HCT116 (cell line): ENCODE measurements around the gene ZNF780B. TPM values are rescaled to one million over a fixed set of nuclear protein-coding genes. Genes with fewer than 3 reads are reported as not detected.

Experiments used
- ATAC-seq: fragments of 200-7000 bp; cut with Tn5 transposase; 2 replicates; pipeline ENCODE4 v1.9.1; 2020; ENCODE audit warnings: mild to moderate bottlenecking, moderate library complexity
- BruUV-seq: library from RNA; stranded (reverse); fragments of 400-500 nt; replicated peaks from 2 replicates; lab custom pipeline; 2021; lab: Mats Ljungman, UMichigan
- CTCF ChIA-PET: fragments of 300-600 bp; sonication (Branson Sonifier 250); formaldehyde crosslinking; loops from one replicate; lab custom pipeline; 2021; ENCODE audit warnings: antibody characterized with exemption; lab: Charles Lee
- POLR2A ChIA-PET: fragments of 300-600, 350-600 bp; sonication (Branson Sonifier 250); formaldehyde crosslinking; loops from one replicate; lab custom pipeline; 2021; ENCODE audit warnings: antibody characterized with exemption; lab: Charles Lee
- RAD21 ChIA-PET, 2 experiments: fragments of 300-600 bp; sonication (Branson Sonifier 250); formaldehyde crosslinking; loops; one replicate each; lab custom pipeline; 2023; ENCODE audit warnings: low total read pairs in 2 of 2; ENCODE audit not compliant: uncharacterized antibody in 2 of 2, unreplicated experiment in 2 of 2, low non-redundant PET in 1 of 2; lab: Charles Lee
- DNase-seq: peaks from one replicate; pipeline ENCODE4 v3.0.0-alpha.2; 2010; ENCODE audit warnings: low read depth, low spot score
- H2AFZ ChIP-seq: fragments of 200-600 bp; shearing (Covaris generic), sonication (generic); 2 replicates; pipeline ENCODE4 v1.6.1; 2017; ENCODE audit warnings: low read depth, mixed run types, mixed read lengths, antibody characterized with exemption, low read length; ENCODE audit not compliant: poor library complexity, severe bottlenecking
- H3K27ac ChIP-seq: 2 replicates; pipeline ENCODE4 v1.5.1; 2012; ENCODE audit warnings: low read depth, low read length
- H3K27me3 ChIP-seq: fragments of 200-600 bp; sonication (generic); 2 replicates; pipeline ENCODE4 v1.6.1; 2016; ENCODE audit warnings: mixed run types, low read length, mixed read lengths; ENCODE audit not compliant: insufficient read depth
- H3K36me3 ChIP-seq, 2 experiments: fragments of 200-500 bp in 1 of 2; fragments of 200-600 bp in 1 of 2; sonication (Bioruptor generic) in 1 of 2; sonication (generic) in 1 of 2; 2 replicates each; pipeline versions ENCODE4 v1.5.1 to v1.6.1; 2014 to 2016; ENCODE audit warnings: low read length in 2 of 2, inconsistent platforms in 1 of 2, mixed read lengths in 1 of 2, mixed run types in 1 of 2; ENCODE audit not compliant: insufficient read depth in 2 of 2, control insufficient read depth in 1 of 2
- H3K4me1 ChIP-seq, 2 experiments: fragments of 200-600 bp in 1 of 2; sonication (generic) in 1 of 2; 2 replicates each; pipeline versions ENCODE4 v1.5.1 to v1.6.1; 2012 to 2017; ENCODE audit warnings: low read length in 2 of 2, inconsistent platforms in 1 of 2, mild to moderate bottlenecking in 1 of 2, mixed read lengths in 1 of 2, mixed run types in 1 of 2, moderate library complexity in 1 of 2; ENCODE audit not compliant: insufficient read depth in 2 of 2, control insufficient read depth in 1 of 2
- H3K4me2 ChIP-seq: fragments of 200-600 bp; sonication (generic); 2 replicates; pipeline ENCODE4 v1.6.1; 2017; ENCODE audit warnings: mixed run types, low read length, mixed read lengths
- H3K4me3 ChIP-seq, 2 experiments: fragments of 200-600 bp in 1 of 2; sonication (generic) in 1 of 2; replicated peaks in 1 of 2; 2 replicates each; pipeline ENCODE4 v1.5.1; 2011 to 2016; ENCODE audit warnings: low read length in 2 of 2, control low read depth in 1 of 2, low read depth in 1 of 2, mild to moderate bottlenecking in 1 of 2, mixed read lengths in 1 of 2, mixed run types in 1 of 2
- H3K79me2 ChIP-seq: fragments of 200-600 bp; sonication (generic); 2 replicates; pipeline ENCODE4 v1.6.1; 2017; ENCODE audit warnings: mild to moderate bottlenecking, mixed run types, low read length, moderate library complexity, mixed read lengths; ENCODE audit not compliant: insufficient read depth
- H3K9ac ChIP-seq: fragments of 200-600 bp; sonication (generic); 2 replicates; pipeline ENCODE4 v1.6.1; 2016; ENCODE audit warnings: low read length, mixed read lengths
- H3K9me2 ChIP-seq: fragments of 200-600 bp; sonication (generic), shearing (Covaris generic); 2 replicates; pipeline ENCODE4 v1.6.1; 2017; ENCODE audit warnings: mixed run types, mild to moderate bottlenecking, moderate library complexity; ENCODE audit not compliant: insufficient read depth
- H3K9me3 ChIP-seq, 2 experiments: fragments of 200-500 bp in 1 of 2; fragments of 200-600 bp in 1 of 2; sonication (Bioruptor generic) in 1 of 2; sonication (generic) in 1 of 2; 2 replicates each; pipeline ENCODE4 v1.6.1; 2014 to 2017; ENCODE audit warnings: low read length in 2 of 2, mixed read lengths in 2 of 2, inconsistent platforms in 1 of 2, low read depth in 1 of 2, mild to moderate bottlenecking in 1 of 2, mixed run types in 1 of 2, moderate library complexity in 1 of 2; ENCODE audit not compliant: control insufficient read depth in 1 of 2, insufficient read depth in 1 of 2
- H4K20me1 ChIP-seq: fragments of 200-600 bp; sonication (generic), shearing (Covaris generic); 2 replicates; pipeline ENCODE4 v1.6.1; 2017; ENCODE audit warnings: mixed run types, mild to moderate bottlenecking, moderate library complexity; ENCODE audit not compliant: insufficient read depth
- CBX3 ChIP-seq: IDR thresholded peaks from 2 replicates; pipeline ENCODE4 v1.6.1; 2012; ENCODE audit warnings: low read depth
- EGR1 ChIP-seq: IDR thresholded peaks from 2 replicates; pipeline ENCODE4 v1.6.1; 2012; ENCODE audit warnings: low read depth
- ELF1 ChIP-seq: IDR thresholded peaks from 2 replicates; pipeline ENCODE4 v1.6.1; 2012; ENCODE audit warnings: low read depth, borderline replicate concordance
- EZH2 ChIP-seq: fragments of 200-600 bp; sonication (generic); IDR thresholded peaks from 2 replicates; pipeline ENCODE4 v1.6.1; 2017; ENCODE audit warnings: antibody characterized with exemption, mixed run types
- EZH2phosphoT487 ChIP-seq: fragments of 200-600 bp; IDR thresholded peaks from 2 replicates; pipeline ENCODE4 v1.6.1; 2018; ENCODE audit warnings: antibody characterized with exemption, borderline replicate concordance
- SRF ChIP-seq: IDR thresholded peaks from 2 replicates; pipeline ENCODE4 v1.6.1; 2012; ENCODE audit warnings: low read depth
- YY1 ChIP-seq: IDR thresholded peaks from 2 replicates; pipeline ENCODE4 v1.6.1; 2011; ENCODE audit warnings: low read length, low read depth, moderate library complexity, mild to moderate bottlenecking; ENCODE audit not compliant: insufficient replicate concordance; ENCODE audit errors: extremely low read depth
- ZFX ChIP-seq: fragments of 450-650 bp; IDR thresholded peaks from 2 replicates; pipeline ENCODE4 v1.6.1; 2017
- ZNF274 ChIP-seq: fragments of 200-500 bp; sonication (Bioruptor generic); IDR thresholded peaks from 2 replicates; pipeline ENCODE4 v1.6.1; 2014; ENCODE audit warnings: mild to moderate bottlenecking, low read depth, low read length, inconsistent platforms
- intact Hi-C: fragments of 100-400 bp; cut with micrococcal nuclease; formaldehyde crosslinking; loops from 2 replicates; pipeline ENCODE4 v1.10.0; 2022
- total RNA-seq: library from RNA; stranded (reverse); gene quantifications from one replicate; pipeline ENCODE4 v1.2.1, GENCODE V29; 2021; ENCODE audit not compliant: unreplicated experiment
- TF ChIP-seq, protein P1 (sequence below), 3 experiments: fragments of 200-600 bp in 1 of 3; sonication (generic) in 1 of 3; IDR thresholded peaks in 2 of 3; conservative IDR thresholded peaks in 1 of 3; 2 replicates each; pipeline ENCODE4 v1.5.1; 2012 to 2017; ENCODE audit warnings: low read depth in 2 of 3, low read length in 2 of 3, antibody characterized with exemption in 1 of 3, borderline replicate concordance in 1 of 3, control low read depth in 1 of 3, mild to moderate bottlenecking in 1 of 3, mixed read lengths in 1 of 3, mixed run types in 1 of 3, moderate library complexity in 1 of 3; ENCODE audit not compliant: insufficient read depth in 1 of 3
- TF ChIP-seq, protein P2 (sequence below): IDR thresholded peaks from 2 replicates; pipeline ENCODE4 v1.6.1; 2012; ENCODE audit warnings: low read depth
- TF ChIP-seq, protein P3 (sequence below): IDR thresholded peaks from 2 replicates; pipeline ENCODE4 v1.6.1; 2012

The ZNF780B gene
- total RNA-seq, 1 experiment from 2014 or later, result 10.5 TPM

GRCh38 chr19:40009674-40010073 is 46.4 kb downstream of the ZNF780B start:
- H3K4me2 ChIP-seq, result no peak overlapping the region
- RAD21 ChIA-PET, result no interaction called here
- H3K4me1 ChIP-seq, result peaks cover 0 to 3% of the 10 kb centered on the region in 2 experiments; a peak in 1 of 4 replicates
- no peak overlapping the region for H3K9ac ChIP-seq
- BruUV-seq, result no TSS peak
- H3K36me3 ChIP-seq, result no peaks in the 10 kb centered on the region; a peak in 1 of 4 replicates
- no peak for DNase-seq
- TF ChIP-seq CBX3, result no peak
- no peak for TF ChIP-seq EGR1
- no peak for TF ChIP-seq EZH2phosphoT487
- no peak for TF ChIP-seq YY1
- TF ChIP-seq, protein P1, sequence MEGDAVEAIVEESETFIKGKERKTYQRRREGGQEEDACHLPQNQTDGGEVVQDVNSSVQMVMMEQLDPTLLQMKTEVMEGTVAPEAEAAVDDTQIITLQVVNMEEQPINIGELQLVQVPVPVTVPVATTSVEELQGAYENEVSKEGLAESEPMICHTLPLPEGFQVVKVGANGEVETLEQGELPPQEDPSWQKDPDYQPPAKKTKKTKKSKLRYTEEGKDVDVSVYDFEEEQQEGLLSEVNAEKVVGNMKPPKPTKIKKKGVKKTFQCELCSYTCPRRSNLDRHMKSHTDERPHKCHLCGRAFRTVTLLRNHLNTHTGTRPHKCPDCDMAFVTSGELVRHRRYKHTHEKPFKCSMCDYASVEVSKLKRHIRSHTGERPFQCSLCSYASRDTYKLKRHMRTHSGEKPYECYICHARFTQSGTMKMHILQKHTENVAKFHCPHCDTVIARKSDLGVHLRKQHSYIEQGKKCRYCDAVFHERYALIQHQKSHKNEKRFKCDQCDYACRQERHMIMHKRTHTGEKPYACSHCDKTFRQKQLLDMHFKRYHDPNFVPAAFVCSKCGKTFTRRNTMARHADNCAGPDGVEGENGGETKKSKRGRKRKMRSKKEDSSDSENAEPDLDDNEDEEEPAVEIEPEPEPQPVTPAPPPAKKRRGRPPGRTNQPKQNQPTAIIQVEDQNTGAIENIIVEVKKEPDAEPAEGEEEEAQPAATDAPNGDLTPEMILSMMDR (IDR thresholded peaks at IDR 0.05 in 2 of 3, conservative IDR thresholded peaks at IDR 0.05 in 1 of 3; ENCODE audit: borderline replicate concordance in 1 of 3, insufficient read depth in 1 of 3, low read depth in 2 of 3, low read length in 2 of 3), result no peak
- no peak for TF ChIP-seq ELF1
- TF ChIP-seq SRF, result no peak
- no peak for TF ChIP-seq ZNF274
- no peak for TF ChIP-seq ZFX
- no peak for TF ChIP-seq EZH2
- TF ChIP-seq, protein P2, sequence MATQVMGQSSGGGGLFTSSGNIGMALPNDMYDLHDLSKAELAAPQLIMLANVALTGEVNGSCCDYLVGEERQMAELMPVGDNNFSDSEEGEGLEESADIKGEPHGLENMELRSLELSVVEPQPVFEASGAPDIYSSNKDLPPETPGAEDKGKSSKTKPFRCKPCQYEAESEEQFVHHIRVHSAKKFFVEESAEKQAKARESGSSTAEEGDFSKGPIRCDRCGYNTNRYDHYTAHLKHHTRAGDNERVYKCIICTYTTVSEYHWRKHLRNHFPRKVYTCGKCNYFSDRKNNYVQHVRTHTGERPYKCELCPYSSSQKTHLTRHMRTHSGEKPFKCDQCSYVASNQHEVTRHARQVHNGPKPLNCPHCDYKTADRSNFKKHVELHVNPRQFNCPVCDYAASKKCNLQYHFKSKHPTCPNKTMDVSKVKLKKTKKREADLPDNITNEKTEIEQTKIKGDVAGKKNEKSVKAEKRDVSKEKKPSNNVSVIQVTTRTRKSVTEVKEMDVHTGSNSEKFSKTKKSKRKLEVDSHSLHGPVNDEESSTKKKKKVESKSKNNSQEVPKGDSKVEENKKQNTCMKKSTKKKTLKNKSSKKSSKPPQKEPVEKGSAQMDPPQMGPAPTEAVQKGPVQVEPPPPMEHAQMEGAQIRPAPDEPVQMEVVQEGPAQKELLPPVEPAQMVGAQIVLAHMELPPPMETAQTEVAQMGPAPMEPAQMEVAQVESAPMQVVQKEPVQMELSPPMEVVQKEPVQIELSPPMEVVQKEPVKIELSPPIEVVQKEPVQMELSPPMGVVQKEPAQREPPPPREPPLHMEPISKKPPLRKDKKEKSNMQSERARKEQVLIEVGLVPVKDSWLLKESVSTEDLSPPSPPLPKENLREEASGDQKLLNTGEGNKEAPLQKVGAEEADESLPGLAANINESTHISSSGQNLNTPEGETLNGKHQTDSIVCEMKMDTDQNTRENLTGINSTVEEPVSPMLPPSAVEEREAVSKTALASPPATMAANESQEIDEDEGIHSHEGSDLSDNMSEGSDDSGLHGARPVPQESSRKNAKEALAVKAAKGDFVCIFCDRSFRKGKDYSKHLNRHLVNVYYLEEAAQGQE, result no peak
- TF ChIP-seq, protein P3, sequence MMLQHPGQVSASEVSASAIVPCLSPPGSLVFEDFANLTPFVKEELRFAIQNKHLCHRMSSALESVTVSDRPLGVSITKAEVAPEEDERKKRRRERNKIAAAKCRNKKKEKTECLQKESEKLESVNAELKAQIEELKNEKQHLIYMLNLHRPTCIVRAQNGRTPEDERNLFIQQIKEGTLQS, result no peak
- no peaks in the 10 kb centered on the region for H3K9me2 ChIP-seq
- H3K79me2 ChIP-seq, result no peaks in the 10 kb centered on the region
- H3K27me3 ChIP-seq, result no peaks in the 10 kb centered on the region
- POLR2A ChIA-PET, result no interaction called here
- intact Hi-C loops, result loop anchor here (5.0 kb wide), 1 partner anchor 63 kb away; no protein-coding TSS in a partner anchor
- peaks cover 7 to 10% of the 10 kb centered on the region in 2 experiments; a peak in 3 of 4 replicates for H3K9me3 ChIP-seq
- H2AFZ ChIP-seq, result no peak overlapping the region
- no peak for ATAC-seq
- H3K4me3 ChIP-seq, result no peak overlapping the region
- CTCF ChIA-PET, result no interaction called here
- no peaks in the 10 kb centered on the region for H4K20me1 ChIP-seq
- H3K27ac ChIP-seq, result no peak overlapping the region
